ENCODE data around the gene MYL1. TPM values are rescaled to one million over a fixed set of nuclear protein-coding genes. Genes with fewer than 3 reads are reported as not detected.

Gene MYL1
- total RNA-seq, 1 experiment from 2014 or later = not detected

DNA sequence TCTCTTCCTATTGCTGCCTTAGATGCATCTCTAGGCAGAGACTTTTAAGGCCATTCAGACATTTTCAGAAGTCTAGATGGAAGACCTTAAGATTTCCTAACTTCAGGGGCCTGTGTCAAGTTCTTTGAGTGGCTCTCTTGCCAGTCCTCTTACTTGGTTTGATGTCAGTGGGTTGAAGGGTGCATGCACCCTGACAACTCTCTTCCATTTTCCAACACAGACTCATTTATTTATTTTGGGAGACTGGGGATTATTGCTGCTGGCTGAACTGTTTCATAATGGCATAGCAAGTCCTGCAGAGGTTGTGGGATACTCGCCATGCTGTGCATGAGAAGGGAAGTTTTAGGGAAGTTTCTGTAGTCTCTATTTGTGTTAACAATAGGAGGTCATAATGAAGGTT is 50.7 kb downstream of the MYL1 start:
- DNase-seq = no peak
- Histone ChIP-seq H3K9me2 (ENCODE audit: insufficient read depth) (no peaks in the 10 kb centered on the region), H3K4me2 (no peak overlapping the region), H3K27ac (no peak overlapping the region), H3F3A (ENCODE audit: insufficient read depth, low read depth) (no peaks in the 10 kb centered on the region), H4K20me1 (ENCODE audit: insufficient read depth) (no peaks in the 10 kb centered on the region), H2AFZ (no peak overlapping the region), H3K9me3 (ENCODE audit: insufficient read depth, low read depth) (no peaks in the 10 kb centered on the region), H3K4me1 (replicated peaks; ENCODE audit: insufficient read depth) (no peaks in the 10 kb centered on the region), H3K36me3 (ENCODE audit: low read depth) (no peaks in the 10 kb centered on the region), H3K79me2 (ENCODE audit: low read depth) (no peaks in the 10 kb centered on the region), H3K27me3 (ENCODE audit: insufficient read depth, low read depth) (no peaks in the 10 kb centered on the region), H3K4me3 (no peak overlapping the region)
- TF ChIP-seq CTCF (conservative IDR thresholded peaks at IDR 0.05) (no peak), EZH2 (IDR thresholded peaks at IDR 0.05; ENCODE audit: low read depth) (no peak)
- POLR2A ChIA-PET (ENCODE audit: unreplicated experiment) = no interaction called here
- BruUV-seq (replicated peaks) = no TSS peak
- CTCF ChIA-PET = no interaction called here
- intact Hi-C loops (cut with micrococcal nuclease; ENCODE audit: unreplicated experiment) = no loop called here

GRCh38 chr2:210263841-210264240 is 51.1 kb downstream of the MYL1 start:
- H3F3A ChIP-seq (ENCODE audit: insufficient read depth, low read depth) = no peaks in the 10 kb centered on the region
- H4K20me1 ChIP-seq (ENCODE audit: insufficient read depth) = no peaks in the 10 kb centered on the region
- no TSS peak for BruUV-seq (replicated peaks)
- H3K4me2 ChIP-seq = no peak overlapping the region
- ChIA-PET CTCF (no interaction called here), POLR2A (ENCODE audit: unreplicated experiment) (no interaction called here)
- H3K9me3 ChIP-seq (ENCODE audit: insufficient read depth, low read depth) = no peaks in the 10 kb centered on the region
- no peaks in the 10 kb centered on the region for H3K36me3 ChIP-seq (ENCODE audit: low read depth)
- no peak overlapping the region for H3K4me3 ChIP-seq
- no peak overlapping the region for H2AFZ ChIP-seq
- no peak for DNase-seq
- TF ChIP-seq EZH2 (IDR thresholded peaks at IDR 0.05; ENCODE audit: low read depth) (no peak), CTCF (conservative IDR thresholded peaks at IDR 0.05) (no peak)
- no peaks in the 10 kb centered on the region for H3K9me2 ChIP-seq (ENCODE audit: insufficient read depth)
- intact Hi-C loops (cut with micrococcal nuclease; ENCODE audit: unreplicated experiment) = no loop called here
- no peaks in the 10 kb centered on the region for H3K27me3 ChIP-seq (ENCODE audit: insufficient read depth, low read depth)
- H3K27ac ChIP-seq = no peak overlapping the region
- H3K79me2 ChIP-seq (ENCODE audit: low read depth) = no peaks in the 10 kb centered on the region
- H3K4me1 ChIP-seq (replicated peaks; ENCODE audit: insufficient read depth) = no peaks in the 10 kb centered on the region

GRCh38 chr2:210262036-210262435 is 52.9 kb downstream of the MYL1 start:
- Histone ChIP-seq H4K20me1 (ENCODE audit: insufficient read depth) (no peaks in the 10 kb centered on the region), H2AFZ (no peak overlapping the region; the same call in 1 of the 2 replicates), H3K36me3 (ENCODE audit: low read depth) (no peaks in the 10 kb centered on the region), H3K4me3 (no peak overlapping the region), H3K27me3 (ENCODE audit: insufficient read depth, low read depth) (no peaks in the 10 kb centered on the region), H3F3A (ENCODE audit: insufficient read depth, low read depth) (no peaks in the 10 kb centered on the region), H3K4me2 (no peak overlapping the region), H3K4me1 (replicated peaks; ENCODE audit: insufficient read depth) (no peaks in the 10 kb centered on the region), H3K9me3 (ENCODE audit: insufficient read depth, low read depth) (no peaks in the 10 kb centered on the region), H3K79me2 (ENCODE audit: low read depth) (no peaks in the 10 kb centered on the region), H3K27ac (no peak overlapping the region), H3K9me2 (ENCODE audit: insufficient read depth) (no peaks in the 10 kb centered on the region)
- ChIA-PET POLR2A (ENCODE audit: unreplicated experiment) (no interaction called here), CTCF (no interaction called here)
- TF ChIP-seq CTCF (conservative IDR thresholded peaks at IDR 0.05) = no peak
- no peak for TF ChIP-seq EZH2 (IDR thresholded peaks at IDR 0.05; ENCODE audit: low read depth)
- intact Hi-C loops (cut with micrococcal nuclease; ENCODE audit: unreplicated experiment) = no loop called here
- no peak for DNase-seq
- no TSS peak for BruUV-seq (replicated peaks)
